Fibroblast of villous mesenchyme (primary cell): ENCODE data around the gene SKIDA1. TPM values are rescaled to one million over a fixed set of nuclear protein-coding genes. Genes with fewer than 3 reads are reported as not detected.

Experiments
- DNase-seq: peaks from one replicate; pipeline ENCODE4 v3.0.0-alpha.2; 2010; ENCODE audit warnings: low read depth
- H3K4me3 ChIP-seq: 2 replicates; pipeline ENCODE4 v1.5.1; 2011; ENCODE audit warnings: low read depth, mild to moderate bottlenecking, low read length
- CTCF ChIP-seq: IDR thresholded peaks from 2 replicates; pipeline ENCODE4 v1.5.1; 2012; ENCODE audit warnings: low read depth, mild to moderate bottlenecking, low read length; ENCODE audit not compliant: insufficient read depth
- total RNA-seq: library from RNA; depleted of rRNA; stranded (reverse); fragments of >200 nt; gene quantifications from 2 replicates; pipeline ENCODE4 v1.2.3, GENCODE V29; 2012

Gene SKIDA1
- total RNA-seq, 1 donor: 0.43 TPM

DNA sequence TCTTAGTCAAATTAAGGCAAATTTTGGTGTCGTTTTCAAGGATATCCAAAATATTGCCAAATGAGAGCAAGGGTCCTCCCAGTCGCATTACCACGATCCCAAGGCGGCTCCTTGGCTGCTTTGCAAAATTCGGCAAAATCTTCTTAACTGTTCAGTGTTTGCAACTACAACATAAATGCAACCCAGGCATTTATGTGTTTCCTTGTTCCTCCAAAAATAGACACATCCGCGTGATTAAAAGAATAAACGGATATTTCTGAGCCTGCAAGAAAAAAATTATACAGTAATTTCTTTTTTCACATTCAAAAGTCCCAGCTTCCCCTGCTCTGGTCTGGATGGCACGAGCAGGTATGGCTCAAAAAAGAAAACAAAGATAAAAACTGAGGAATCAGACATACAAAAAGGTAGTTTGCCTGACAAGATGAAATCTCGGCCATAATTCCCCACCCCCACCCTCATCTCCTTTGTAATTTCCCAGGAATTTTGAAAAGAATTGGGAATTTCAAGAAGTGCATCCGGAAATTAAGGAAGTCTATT lies 6.0 kb downstream of the SKIDA1 start:
- DNase-seq: no peak
- H3K4me3 ChIP-seq: peak overlapping the region; percentile 67
- no peak for TF ChIP-seq CTCF

- H3K4me3 ChIP-seq: peak overlapping the region; percentile 67
- DNase-seq: no peak
These were observed 6.7 kb downstream of the SKIDA1 start for GRCh38 chr10:21518641-21519396.

DNA sequence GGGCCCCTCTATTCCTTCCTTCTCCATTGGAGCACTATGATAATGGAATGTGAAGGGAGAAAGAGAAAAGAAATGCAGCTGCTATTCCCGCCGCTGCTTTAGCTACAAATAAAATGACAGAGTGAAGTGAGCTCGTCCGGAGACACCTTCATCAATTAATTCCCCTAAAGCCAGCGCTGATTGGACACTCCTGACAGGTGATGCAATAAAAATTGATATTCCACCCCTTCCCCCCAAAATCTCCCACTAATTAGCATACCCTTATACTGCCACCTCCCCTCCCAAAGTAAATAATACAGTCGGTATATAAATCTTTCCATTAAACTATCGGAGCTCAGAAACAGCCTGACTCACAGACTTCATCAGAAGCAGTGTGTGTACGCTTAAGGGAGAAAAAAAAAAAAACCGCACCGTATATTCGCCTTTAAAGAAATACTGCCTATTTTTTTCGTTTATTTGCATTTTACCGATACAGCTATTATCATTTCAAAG lies 7.3 kb downstream of the SKIDA1 start:
- H3K4me3 ChIP-seq: peak overlapping the region; percentile 67
- DNase-seq: no peak
- TF ChIP-seq CTCF: no peak

More at GRCh38 chr10:21518641-21519396, 6.7 kb downstream of the SKIDA1 start:
- TF ChIP-seq CTCF: no peak

DNA sequence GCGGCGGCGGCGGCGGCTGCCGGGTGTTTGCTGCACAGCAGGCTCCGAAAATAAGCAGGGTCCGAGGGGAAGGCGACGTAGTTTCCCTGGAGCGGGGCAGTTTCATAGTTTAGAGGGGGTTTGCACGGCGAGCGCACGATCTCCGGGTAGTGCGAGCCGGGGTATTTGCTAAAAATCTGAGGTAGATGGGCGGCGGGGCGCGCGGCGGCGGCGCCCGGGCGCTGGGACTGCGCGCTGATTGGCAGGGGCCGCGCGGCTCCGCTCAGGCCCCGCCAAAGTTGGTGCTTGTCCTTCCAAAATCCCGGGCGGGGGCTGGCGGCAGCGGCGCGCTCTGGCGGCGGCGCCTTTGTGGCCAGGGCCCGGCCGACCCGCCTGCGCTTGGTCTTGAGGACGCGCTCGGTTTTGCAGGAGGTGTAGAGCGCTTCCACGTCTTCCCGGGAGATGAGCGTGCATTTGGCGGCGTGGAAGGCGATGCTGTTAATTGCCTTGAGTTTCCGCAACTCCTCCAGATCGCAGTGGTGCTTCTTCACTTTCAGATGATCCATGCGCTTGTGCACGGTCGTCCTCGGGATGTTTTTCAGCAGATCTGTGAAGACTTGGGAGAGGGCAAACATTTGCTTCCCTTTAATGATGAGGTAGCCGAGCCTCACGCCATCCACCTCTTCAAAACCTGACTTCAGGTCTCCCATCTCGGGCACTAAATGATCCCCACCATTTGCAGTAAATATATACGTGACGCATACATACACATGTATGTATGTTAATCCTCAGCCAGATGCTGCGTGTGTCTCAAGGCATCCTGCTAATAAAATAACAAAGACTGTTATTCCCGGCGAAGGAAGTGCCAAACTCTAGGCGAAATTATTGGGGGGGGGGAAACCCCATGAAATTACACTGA lies 8.1 kb downstream of the SKIDA1 start:
- TF ChIP-seq CTCF: no peak
- peak; percentile 67 for DNase-seq
- H3K4me3 ChIP-seq: peak overlapping the region; percentile 67

DNA sequence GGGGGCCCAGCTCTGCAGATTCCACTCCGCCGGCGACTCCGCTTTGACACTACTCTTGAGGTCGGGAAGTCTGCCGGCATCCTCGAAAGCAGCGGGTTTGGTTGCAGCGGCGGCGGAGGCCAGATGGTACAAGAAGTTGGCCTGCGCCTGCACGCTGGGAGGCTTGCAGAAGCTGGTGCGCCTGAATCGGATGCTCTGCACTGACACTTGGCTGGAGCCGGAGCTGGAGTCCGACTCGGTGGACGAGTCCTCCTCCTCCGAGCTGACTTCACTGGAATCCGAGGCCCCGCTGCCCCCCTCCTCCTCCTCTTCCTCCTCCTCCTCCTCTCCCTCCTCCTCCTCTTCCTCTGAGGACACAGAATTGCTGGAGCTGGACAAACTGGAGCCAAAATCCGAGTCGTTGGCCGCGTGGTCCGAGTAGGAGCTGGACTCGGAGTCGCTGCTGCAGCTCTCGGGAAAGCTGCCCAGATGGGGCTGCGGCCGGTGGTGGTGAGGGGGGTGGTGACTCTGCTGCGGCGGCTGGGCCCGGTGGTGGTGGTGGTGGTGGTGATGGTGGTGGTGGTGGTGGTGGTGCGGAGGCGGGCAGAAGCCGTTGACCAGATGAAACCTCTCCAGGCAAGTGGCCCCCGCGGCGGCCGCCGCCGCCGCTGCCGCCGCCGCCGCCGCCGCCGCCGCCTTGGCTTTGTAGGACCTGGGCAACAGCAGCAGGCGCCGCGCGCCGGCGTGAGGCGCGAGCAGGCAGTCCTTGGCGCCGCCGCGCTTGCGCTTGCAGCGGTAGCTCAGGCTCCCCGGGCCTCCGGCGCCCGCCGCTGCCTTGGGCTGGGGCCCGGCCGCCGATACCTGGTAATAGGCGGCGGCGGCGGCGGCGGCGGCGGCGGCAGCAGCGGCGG lies 9.0 kb downstream of the SKIDA1 start:
- DNase-seq: peak; percentile 75
- peak overlapping the region; percentile 67 for H3K4me3 ChIP-seq
- TF ChIP-seq CTCF: no peak
